Putamen (tissue), 1 donor: ENCODE data around the gene OLIG2.

Experiments
- DNase-seq: peaks from one replicate; pipeline ENCODE4 v3.0.0-alpha.2; 2016; ENCODE audit warnings: low spot score

The OLIG2 gene

GRCh38 chr21:33019885-33020557, 5.7 kb upstream of the OLIG2 start:
- DNase-seq = no peak

- no peak for DNase-seq
These were observed 5.1 kb upstream of the OLIG2 start for GRCh38 chr21:33020558-33021100.

GRCh38 chr21:33021150-33021549, 4.6 kb upstream of the OLIG2 start:
- no peak for DNase-seq

GRCh38 chr21:33021667-33022066, 4.1 kb upstream of the OLIG2 start:
- DNase-seq = no peak

- DNase-seq = no peak
These were observed 3.3 kb upstream of the OLIG2 start for GRCh38 chr21:33022489-33022827.

GRCh38 chr21:33022828-33023573, 2.7 kb upstream of the OLIG2 start:
- peak; percentile 48 for DNase-seq

GRCh38 chr21:33023574-33024200, 2.0 kb upstream of the OLIG2 start:
- DNase-seq = peak; percentile 26

GRCh38 chr21:33024201-33025103, 1.3 kb upstream of the OLIG2 start:
- peak; percentile 39 for DNase-seq

GRCh38 chr21:33025106-33025488, 638 bp upstream of the OLIG2 start:
- peak; percentile 77 for DNase-seq

GRCh38 chr21:33026443-33026858, 716 bp downstream of the OLIG2 start:
- no peak for DNase-seq

GRCh38 chr21:33026878-33027400, 1.2 kb downstream of the OLIG2 start:
- DNase-seq = no peak

- no peak for DNase-seq
These were observed 1.9 kb downstream of the OLIG2 start for GRCh38 chr21:33027401-33028286.

GRCh38 chr21:33028287-33028670, 2.5 kb downstream of the OLIG2 start:
- no peak for DNase-seq

- peak; percentile 26 for DNase-seq
These were observed 3.1 kb downstream of the OLIG2 start for GRCh38 chr21:33028773-33029384.

GRCh38 chr21:33029385-33029921, 3.7 kb downstream of the OLIG2 start:
- no peak for DNase-seq

GRCh38 chr21:33029975-33030461, 4.3 kb downstream of the OLIG2 start:
- DNase-seq = peak; percentile 44

- no peak for DNase-seq
These were observed 4.9 kb downstream of the OLIG2 start for GRCh38 chr21:33030633-33031032.

GRCh38 chr21:33031152-33031911, 5.6 kb downstream of the OLIG2 start:
- DNase-seq = no peak

- DNase-seq = no peak
These were observed 6.8 kb downstream of the OLIG2 start for GRCh38 chr21:33032434-33033047.
